ENCODE measurements around the gene PHF11. TPM values are rescaled to one million over a fixed set of nuclear protein-coding genes. Genes with fewer than 3 reads are reported as not detected.
"Not testable (repeated sequence)": the region's sequence is repeated elsewhere in the genome, so short reads cannot be mapped to it uniquely, and the experiment has no call there.

The PHF11 gene
- total RNA-seq, 1 experiment from 2014 or later: 8.8 TPM

GRCh38 chr13:49536144-49536873, 40.6 kb downstream of the PHF11 start:
- no peak for DNase-seq (ENCODE audit: low read depth)
- in situ Hi-C loops (cut with HindIII; ENCODE audit: low pct_unique_long_range_greater_than_20kb, low sequenced_read_pairs): no loop called here

DNA sequence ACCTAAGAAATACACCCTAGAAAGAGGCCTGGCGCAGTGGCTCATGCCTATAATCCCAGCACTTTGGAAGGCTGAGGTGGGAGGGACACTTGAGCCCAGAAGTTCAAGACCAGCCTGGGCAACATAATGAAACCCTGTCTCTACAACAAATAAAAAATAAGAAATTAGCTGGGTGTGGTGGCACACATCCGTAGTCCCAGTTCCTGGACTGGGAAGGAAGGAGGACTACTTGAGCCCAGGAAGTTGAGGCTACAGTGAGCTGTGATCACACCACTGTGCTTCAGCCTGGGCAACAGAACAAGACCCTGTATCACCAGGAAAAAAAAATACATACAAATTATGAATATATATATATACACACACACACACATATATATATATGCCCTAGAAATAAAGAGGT, 42.7 kb downstream of the PHF11 start:
- no peak for DNase-seq (ENCODE audit: low read depth)
- in situ Hi-C loops (cut with HindIII; ENCODE audit: low pct_unique_long_range_greater_than_20kb, low sequenced_read_pairs): no loop called here

DNA sequence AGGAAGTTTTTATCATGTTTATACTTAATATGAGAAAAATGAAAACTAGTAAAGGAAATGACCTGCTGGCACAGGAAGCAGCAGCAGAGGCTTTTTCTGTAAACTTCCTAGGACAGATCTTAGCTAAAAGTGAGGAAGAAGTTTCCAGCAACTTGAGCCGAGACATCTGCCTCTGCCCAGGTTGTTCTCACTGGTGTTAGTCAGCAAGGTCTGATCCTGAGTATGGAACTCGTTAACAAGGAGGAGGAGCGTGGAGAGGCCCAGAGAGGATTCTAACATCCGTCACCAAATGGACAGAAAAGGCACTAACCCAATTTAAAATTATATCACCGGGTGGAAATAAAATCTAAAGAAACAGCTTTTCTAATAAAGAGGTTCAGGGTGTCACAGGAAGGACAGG, 43.6 kb downstream of the PHF11 start:
- DNase-seq (ENCODE audit: low read depth): no peak
- in situ Hi-C loops (cut with HindIII; ENCODE audit: low pct_unique_long_range_greater_than_20kb, low sequenced_read_pairs): no loop called here

DNA sequence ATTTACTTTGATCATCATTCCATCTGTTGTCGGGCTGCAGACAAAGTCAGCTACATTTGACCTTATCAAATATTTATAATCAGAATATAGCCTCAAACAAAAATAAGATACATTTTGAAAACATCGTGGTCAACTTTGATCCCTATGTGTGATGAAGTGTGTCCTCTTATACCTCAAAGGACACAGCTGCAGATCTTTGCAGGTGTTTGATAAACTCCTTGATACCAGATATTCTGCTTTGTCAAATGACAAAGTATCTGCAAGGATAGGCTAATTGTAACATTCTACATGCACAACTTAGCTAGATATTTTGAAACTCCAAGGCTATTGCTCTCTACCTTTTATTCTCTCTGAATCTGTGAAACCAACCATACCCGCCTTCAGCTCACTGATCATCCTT, 44.0 kb downstream of the PHF11 start:
- in situ Hi-C loops (cut with HindIII; ENCODE audit: low pct_unique_long_range_greater_than_20kb, low sequenced_read_pairs): no loop called here
- DNase-seq (ENCODE audit: low read depth): no peak

GRCh38 chr13:49540552-49540951, 44.8 kb downstream of the PHF11 start:
- in situ Hi-C loops (cut with HindIII; ENCODE audit: low pct_unique_long_range_greater_than_20kb, low sequenced_read_pairs): no loop called here
- peak; percentile 38 for DNase-seq (ENCODE audit: low read depth)

DNA sequence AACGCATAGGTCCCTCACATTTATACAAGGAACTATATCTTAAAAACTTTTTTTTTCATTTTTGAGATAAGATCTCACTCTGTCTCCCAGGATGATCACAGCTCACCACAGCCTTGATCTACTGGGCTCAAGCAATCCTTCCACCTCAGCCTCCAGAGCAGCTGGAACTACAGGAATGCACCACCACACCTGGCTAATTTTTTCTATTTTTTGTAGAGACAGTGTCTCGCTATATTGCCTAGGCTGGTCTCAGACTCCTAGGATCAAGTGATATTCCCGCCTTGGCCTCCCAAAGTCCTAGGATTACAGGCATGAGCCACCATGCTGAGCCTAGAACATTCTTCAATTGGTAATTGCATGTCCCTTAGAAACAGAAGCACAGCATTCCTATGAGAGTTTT, 47.9 kb downstream of the PHF11 start:
- in situ Hi-C loops (cut with HindIII; ENCODE audit: low pct_unique_long_range_greater_than_20kb, low sequenced_read_pairs): no loop called here
- DNase-seq (ENCODE audit: low read depth): no peak

DNA sequence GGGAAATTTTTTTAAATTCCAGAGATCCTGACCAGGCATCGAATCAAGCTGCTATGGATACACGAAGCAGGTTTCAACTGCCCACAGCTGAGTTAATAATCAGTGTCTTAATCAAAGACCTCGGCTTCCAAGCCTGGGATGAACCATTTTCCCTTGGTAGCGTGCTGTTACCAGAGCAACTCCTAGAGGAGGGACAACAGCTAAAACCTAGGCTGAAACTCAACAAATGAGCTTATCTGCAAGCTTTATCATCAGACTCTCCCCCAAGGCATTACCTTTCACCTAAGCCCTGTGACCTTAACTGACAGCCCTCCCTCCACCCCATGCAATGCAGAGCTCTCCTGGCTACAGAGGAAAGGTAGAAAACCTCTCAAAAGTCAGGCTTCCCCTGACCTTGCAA, 49.9 kb downstream of the PHF11 start:
- no peak for DNase-seq (ENCODE audit: low read depth)
- in situ Hi-C loops (cut with HindIII; ENCODE audit: low pct_unique_long_range_greater_than_20kb, low sequenced_read_pairs): no loop called here

- no peak for DNase-seq (ENCODE audit: low read depth)
- in situ Hi-C loops (cut with HindIII; ENCODE audit: low pct_unique_long_range_greater_than_20kb, low sequenced_read_pairs): no loop called here
Measured at GRCh38 chr13:49546561-49546960, 50.8 kb downstream of the PHF11 start.

DNA sequence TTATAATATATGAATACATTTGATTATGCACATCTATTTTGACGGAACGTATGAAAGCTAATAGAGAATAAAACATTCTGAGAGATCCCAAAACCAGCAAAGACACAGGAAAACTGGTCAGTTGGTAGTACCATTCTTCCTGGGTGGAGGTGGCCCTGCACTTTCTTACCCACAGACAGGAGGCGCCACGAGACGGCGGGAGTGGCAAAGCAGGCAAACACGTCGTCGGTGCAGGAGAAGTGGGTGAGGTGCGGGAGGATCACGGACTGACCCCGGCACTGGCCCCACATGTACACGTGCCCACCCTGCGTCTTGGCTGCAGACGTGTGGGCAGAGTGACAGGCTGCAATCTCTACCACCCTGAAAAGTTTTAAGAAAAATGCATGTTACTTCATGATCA, 53.5 kb downstream of the PHF11 start:
- in situ Hi-C loops (cut with HindIII; ENCODE audit: low pct_unique_long_range_greater_than_20kb, low sequenced_read_pairs): no loop called here
- no peak for DNase-seq (ENCODE audit: low read depth)

- in situ Hi-C loops (cut with HindIII; ENCODE audit: low pct_unique_long_range_greater_than_20kb, low sequenced_read_pairs): no loop called here
- DNase-seq (ENCODE audit: low read depth): no peak
Measured at GRCh38 chr13:49550942-49551644, 55.3 kb downstream of the PHF11 start.

GRCh38 chr13:49553888-49554287, 58.1 kb downstream of the PHF11 start:
- in situ Hi-C loops (cut with HindIII; ENCODE audit: low pct_unique_long_range_greater_than_20kb, low sequenced_read_pairs): no loop called here
- DNase-seq (ENCODE audit: low read depth): no peak

- no peak for DNase-seq (ENCODE audit: low read depth)
- in situ Hi-C loops (cut with HindIII; ENCODE audit: low pct_unique_long_range_greater_than_20kb, low sequenced_read_pairs): no loop called here
Measured at GRCh38 chr13:49554387-49554786, 58.6 kb downstream of the PHF11 start.

GRCh38 chr13:49559006-49559405, 63.3 kb downstream of the PHF11 start:
- in situ Hi-C loops (cut with HindIII; ENCODE audit: low pct_unique_long_range_greater_than_20kb, low sequenced_read_pairs): no loop called here
- no peak for DNase-seq (ENCODE audit: low read depth)

DNA sequence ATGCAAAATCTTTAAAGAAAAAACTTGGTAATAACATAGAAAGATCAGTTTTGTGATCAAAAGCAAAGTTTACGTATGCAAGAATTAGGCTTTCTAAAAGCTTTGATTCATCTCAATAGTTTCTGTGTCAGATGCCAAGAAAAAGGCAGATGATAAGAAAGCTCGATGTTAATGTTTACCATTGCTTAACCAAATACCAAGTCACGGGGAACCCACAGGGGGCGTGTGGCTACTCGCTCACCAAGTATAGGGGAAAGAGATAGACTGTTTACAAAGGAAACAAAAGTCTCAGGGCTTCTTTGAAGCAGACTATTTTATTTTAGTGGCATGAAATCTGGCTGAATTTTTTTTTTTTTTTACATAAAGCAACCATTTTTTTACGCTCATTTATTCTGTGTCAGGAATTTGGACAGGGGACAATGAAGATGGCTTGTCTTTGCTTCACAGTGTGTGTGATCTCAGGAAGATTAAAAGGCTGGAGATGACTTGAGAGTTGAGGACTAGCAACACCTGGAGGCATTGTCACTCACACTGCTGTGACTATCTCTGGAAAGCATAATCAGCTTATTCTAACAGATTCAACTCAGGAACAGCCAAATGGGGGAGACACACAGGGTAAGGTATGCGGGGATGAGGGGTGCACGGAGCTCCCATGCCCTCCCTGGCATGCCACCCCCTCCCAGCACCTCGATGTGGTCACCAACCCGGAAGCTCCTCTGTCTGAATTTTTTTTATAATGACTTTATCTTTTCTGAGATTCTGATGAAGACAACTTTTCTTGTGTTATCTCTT, 64.7 kb downstream of the PHF11 start:
- DNase-seq (ENCODE audit: low read depth): peak; percentile 71
- in situ Hi-C loops (cut with HindIII; ENCODE audit: low pct_unique_long_range_greater_than_20kb, low sequenced_read_pairs): no loop called here

- peak; percentile 26 for DNase-seq (ENCODE audit: low read depth)
- in situ Hi-C loops (cut with HindIII; ENCODE audit: low pct_unique_long_range_greater_than_20kb, low sequenced_read_pairs): no loop called here
Measured at GRCh38 chr13:49561062-49561410, 65.3 kb downstream of the PHF11 start.

DNA sequence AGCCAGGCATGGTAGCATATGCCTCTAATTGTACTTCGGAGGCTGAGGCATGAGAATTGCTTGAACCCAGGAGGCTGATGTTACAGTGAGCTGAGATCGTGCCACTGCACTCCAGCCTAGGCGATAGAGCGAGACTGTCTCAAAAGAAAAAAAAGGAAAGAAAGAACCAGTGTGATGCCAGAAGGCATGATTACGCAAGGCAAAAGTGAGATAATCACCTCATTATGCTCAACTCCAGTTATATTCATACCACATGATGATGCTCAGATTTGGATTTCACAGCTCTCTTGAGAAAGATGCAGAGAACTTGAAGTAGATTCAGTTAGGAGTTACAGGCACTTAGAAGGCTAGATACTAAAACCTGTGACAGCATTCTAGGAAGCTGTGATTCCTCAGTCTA, 67.8 kb downstream of the PHF11 start:
- DNase-seq (ENCODE audit: low read depth): no peak
- in situ Hi-C loops (cut with HindIII; ENCODE audit: low pct_unique_long_range_greater_than_20kb, low sequenced_read_pairs): no loop called here

GRCh38 chr13:49565461-49565860, 69.7 kb downstream of the PHF11 start:
- DNase-seq (ENCODE audit: low read depth); in situ Hi-C loops (cut with HindIII; ENCODE audit: low pct_unique_long_range_greater_than_20kb, low sequenced_read_pairs): not testable (repeated sequence)

DNA sequence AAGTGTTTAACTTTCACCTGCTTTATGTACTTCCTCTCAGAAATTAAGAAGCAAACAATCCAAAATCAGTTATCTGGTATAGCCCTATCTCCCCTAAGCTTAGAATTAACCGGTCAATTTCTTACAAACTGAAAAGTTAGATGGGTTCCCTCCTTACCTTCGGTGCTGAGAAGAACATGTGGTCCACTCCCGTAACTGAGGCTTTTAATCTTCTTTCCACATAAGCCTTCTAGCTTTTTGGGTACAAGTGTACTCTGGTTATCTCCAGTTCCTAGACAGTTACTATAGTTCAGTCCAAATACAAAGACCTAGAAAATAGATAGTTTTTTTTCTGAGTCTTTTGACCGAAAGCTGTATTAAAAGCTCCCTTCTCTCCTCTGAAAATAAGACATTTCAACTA, 70.7 kb downstream of the PHF11 start:
- DNase-seq (ENCODE audit: low read depth): no peak
- in situ Hi-C loops (cut with HindIII; ENCODE audit: low pct_unique_long_range_greater_than_20kb, low sequenced_read_pairs): no loop called here

GRCh38 chr13:49567491-49567890, 71.7 kb downstream of the PHF11 start:
- DNase-seq (ENCODE audit: low read depth): no peak
- in situ Hi-C loops (cut with HindIII; ENCODE audit: low pct_unique_long_range_greater_than_20kb, low sequenced_read_pairs): no loop called here

Data from Caki2 (cell line).